HG03108 (cell line): ENCODE results near the gene HSD17B3.
"Not testable (repeated sequence)": the region's sequence is repeated elsewhere in the genome, so short reads cannot be mapped to it uniquely, and the experiment has no call there.

Source experiments
- ATAC-seq: cut with Tn5 transposase; IDR thresholded peaks from one replicate; pipeline ENCODE4 v1.9.1; 2021; ENCODE audit warnings: moderate library complexity; ENCODE audit not compliant: unreplicated experiment

The HSD17B3 gene

GRCh38 chr9:96302021-96302420, at the start of gene HSD17B3:
TSS of gene HSD17B3 (minus strand) at chr9:96302176. CDS start at chr9:96302104, 72 bp downstream.
- no peak for ATAC-seq

GRCh38 chr9:96350866-96351265, 48.9 kb upstream of the HSD17B3 start:
- no peak for ATAC-seq

DNA sequence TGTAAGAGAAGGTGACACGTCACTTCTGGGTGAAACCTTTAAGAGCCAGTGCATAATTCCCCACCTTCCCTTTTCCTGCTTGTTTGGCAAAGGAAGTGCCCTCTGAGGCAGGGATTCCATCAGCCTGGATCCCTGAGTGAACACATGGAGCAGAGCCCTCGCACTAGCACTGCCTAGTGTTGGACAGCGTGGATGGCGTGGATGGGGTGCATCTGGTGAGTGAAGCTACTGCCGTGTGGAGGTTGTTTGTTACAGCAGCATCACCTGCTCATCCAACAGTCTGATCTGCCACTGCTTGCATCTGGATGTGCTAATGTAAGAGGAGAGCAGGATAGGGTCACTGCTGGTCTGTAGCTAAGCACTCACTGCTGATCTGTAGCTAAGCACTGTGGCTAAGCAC, 46.3 kb upstream of the HSD17B3 start:
- no peak for ATAC-seq

DNA sequence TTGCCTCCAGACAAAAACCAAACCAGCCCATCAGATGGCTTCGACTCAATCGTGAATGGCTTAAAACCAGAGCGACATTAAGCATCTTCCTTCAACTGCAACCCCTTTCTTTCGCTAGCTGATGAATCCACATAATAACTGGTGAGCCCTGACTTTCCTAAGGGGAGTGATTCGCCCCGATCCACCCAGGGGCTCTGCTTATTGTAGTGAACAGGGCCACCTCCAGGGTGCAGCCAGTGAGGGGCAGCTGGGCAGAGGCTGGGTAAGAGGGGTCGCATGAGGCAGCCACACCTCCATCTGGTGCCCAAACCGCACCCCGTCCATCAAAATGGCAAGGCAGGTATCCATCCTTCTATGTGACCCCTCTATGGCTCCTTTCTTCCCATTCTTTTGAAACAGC, 43.6 kb upstream of the HSD17B3 start:
- ATAC-seq = no peak

- no peak for ATAC-seq
Measured at GRCh38 chr9:96344458-96345180, 42.6 kb upstream of the HSD17B3 start.

DNA sequence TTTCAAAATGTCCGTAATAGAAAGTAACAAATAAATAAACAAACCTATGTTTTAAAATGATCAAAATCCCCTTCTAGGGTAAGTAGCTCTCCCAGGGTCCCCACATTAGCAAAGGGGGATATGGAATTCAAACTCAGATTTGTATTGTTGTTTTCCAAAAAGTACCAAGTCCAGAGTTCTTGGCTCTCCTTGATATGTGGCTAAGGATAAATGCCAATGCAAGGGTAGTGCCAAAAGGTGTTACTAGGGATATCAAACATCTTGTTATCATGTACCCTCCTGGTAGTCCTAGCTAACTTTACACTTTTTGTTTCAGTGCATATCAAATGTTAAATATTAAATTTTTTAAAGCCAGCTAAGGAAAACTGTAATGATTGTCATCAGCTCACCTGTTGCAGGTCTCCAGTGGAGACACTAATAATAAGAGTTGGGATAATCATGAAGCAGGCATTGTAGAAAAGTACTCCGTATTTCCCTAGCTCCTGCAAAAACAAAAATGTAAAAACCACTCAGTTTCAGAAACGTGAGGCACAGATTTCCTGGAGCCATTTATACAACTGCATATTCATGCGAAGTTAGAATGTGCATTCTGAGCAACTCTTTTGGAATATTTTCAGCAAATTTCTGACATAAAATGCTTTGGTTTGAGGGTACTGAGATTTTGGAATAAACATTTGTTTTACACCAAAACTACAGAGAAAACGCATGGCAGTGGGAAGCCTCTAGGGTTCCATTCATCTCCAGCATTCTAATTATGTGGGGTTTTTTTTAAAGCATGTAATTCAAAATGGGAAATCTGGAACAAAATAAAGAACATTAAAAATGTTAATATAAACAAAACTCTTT, 41.8 kb upstream of the HSD17B3 start:
- no peak for ATAC-seq

DNA sequence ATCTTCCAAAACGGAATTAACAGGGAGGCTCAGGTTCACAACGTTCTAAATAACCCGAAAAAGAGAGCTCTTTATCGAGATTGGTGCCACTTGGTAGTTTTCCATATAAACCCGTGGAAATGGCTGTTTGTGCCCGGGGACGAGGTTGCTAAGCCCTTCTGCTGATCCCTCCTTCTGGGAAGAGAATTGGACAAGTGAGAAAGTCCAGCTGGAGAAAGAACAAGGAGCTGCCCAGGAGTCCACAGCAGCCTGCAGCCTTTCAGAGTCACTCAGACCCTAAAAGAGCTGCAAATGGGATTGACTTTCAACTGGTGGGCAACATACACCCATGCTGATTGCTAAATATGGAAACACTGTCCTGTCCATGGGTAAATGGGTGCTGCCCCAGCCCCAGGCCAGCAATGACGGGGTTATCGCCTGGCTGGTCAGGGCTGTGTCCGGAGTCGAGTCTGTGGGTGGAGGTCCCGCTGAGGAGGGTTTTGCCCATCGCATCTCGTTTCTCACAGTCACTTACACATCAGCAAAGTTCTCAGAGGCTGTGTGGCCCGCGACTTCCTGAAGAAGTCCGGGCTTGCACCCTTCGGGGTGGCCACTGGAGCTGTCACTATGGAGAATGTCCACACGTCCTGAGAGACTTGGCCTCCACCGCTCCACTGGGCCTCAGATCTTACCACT, 40.7 kb upstream of the HSD17B3 start:
- no peak for ATAC-seq

GRCh38 chr9:96340707-96341106, 38.7 kb upstream of the HSD17B3 start:
- no peak for ATAC-seq

- ATAC-seq = no peak
Measured at GRCh38 chr9:96338299-96338698, 36.3 kb upstream of the HSD17B3 start.

- no peak for ATAC-seq
Measured at GRCh38 chr9:96333958-96334357, 32.0 kb upstream of the HSD17B3 start.

DNA sequence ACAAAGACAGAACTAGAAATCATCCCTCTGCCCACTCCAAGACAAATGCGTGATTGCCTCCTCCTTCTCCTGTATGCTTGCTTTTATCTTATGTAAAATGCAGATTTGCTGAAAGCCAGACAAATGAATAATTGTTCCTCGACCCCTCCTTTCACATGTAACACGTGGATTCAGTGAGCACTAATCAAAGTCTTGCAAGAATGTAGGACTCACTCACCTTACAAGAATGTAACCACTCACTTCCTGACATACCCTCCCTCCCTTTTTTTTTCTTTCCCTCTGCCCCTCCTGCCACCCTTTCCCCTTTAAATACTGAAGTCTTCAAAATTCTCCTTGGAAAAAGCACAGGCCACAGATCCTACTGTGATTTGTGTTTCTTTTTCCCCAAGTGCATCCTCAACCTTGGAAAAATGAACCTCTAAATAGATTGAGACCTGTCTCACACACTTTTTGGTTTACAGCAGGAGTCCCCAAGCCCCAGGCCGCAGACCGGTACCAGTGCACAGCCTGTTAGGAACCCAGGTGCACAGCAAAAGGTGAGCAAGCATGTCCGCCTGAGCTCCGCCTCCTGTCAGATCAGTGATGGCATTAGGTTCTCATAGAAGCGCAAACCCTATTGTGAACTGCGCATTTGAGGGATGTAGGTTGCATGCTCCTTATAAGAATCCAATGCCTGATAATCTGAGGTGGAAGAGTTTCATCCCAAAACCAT, 29.4 kb upstream of the HSD17B3 start:
- no peak for ATAC-seq

- ATAC-seq = no peak
Measured at GRCh38 chr9:96327694-96328352, 25.8 kb upstream of the HSD17B3 start.

GRCh38 chr9:96323169-96323568, 21.2 kb upstream of the HSD17B3 start:
- no peak for ATAC-seq

DNA sequence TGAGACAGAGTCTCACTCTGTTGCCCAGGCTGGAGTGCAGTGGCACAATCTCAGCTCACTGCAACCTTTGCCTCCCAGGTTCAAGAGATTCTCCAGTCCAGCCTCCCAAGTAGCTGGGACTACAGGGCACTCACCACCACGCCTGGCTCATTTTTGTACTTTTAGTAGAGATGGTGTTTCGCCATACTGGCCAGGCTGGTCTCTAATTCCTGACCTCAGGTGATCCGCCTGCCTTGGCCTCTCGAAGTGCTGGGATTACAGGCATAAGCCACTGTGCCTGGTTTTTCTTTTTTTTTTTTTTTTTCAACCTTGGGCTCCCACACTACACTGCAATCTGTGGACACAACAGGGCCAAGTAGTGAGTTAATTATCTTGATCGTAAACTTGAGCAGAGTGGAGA, 20.8 kb upstream of the HSD17B3 start:
- ATAC-seq = not testable (repeated sequence)

DNA sequence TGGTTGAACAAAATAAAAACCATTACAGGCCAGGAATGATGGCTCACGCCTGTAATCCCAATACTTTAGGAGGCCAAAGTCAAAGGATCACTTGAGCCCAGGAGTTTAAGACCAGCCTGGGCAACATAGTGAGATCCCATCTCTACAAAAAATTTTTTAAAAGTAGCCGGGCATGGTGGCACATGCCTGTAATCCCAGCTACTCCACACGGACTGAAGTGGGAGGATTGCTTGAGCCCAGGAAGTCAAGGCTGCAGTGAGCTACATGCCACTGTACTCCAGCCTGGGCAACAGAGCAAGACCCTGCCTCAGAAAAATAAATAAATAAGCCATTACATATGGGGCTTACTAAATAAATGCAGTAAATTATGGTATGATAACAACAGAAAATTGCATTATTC, 20.2 kb upstream of the HSD17B3 start:
- not testable (repeated sequence) for ATAC-seq

DNA sequence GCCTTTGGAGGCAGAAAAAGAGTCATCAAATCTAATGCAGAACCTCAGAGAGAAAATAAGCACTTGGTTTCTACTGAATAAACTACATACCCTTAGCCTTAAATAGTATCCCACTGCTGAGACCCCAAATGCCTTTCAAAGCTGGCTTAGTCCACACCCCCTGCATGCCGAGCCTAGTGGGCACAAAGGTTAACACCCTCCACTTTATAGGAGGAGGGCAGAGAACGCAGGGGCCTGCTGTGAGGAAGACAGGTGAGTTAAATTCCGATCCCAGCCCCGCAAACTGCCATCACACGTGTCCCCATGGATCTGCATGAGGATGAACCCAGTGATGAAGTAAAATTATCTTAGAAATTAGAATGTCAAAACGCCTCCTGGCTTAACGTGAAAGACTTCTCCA, 19.5 kb upstream of the HSD17B3 start:
- no peak for ATAC-seq

DNA sequence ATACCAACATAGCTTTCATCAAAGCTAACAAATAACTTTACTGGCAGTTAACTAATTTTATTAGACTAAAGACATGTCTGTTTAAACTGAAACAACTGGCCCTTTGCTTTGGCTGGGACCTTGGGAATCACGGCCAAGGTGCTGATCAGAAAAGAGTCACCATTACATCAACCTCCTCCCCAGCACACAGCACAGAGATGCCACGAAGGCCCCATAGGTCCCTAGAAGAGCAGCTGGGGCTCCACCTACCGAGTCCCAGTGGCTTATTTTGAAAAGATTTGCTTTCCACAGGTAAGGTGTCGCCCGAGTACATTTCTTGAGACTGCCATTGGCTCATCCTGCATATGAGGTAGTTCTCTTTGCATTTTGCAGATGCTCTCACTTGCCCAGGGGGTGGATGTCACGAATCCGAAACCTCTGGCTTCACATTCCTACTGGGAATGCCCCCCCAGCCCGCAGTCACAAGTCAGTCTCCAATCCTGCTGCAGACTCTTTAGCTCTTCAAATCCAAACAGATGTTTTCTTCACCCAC, 18.8 kb upstream of the HSD17B3 start:
- ATAC-seq = no peak

DNA sequence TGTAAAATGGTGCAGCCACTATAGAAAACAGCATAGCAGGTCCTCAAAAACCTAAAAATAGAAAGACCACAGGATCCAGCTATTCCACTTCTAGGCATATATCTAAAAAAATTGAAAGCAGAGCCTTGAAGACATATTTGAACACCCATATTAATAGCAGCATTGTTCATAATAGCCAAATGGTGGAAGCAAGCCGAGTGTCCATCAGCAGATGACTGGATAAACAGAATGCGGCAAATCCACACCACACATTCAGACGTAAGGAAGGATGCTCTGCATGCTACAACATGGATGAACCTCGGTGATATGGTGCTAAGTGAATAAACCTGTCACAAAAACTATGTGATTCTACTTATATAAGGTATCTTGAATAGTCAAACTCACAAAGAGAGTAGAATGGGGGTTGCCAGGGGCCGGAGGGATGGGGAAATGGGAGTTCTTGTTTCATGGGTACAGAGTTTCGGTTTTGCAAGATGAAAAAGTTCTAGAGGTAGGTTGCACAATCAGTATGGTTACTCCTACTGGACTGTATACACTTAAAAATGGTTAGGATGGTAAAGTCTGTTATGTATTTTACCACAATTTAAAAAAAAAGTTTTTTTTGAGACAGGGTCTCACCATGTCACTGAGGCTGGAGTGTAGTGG, 17.1 kb upstream of the HSD17B3 start:
- no peak for ATAC-seq

DNA sequence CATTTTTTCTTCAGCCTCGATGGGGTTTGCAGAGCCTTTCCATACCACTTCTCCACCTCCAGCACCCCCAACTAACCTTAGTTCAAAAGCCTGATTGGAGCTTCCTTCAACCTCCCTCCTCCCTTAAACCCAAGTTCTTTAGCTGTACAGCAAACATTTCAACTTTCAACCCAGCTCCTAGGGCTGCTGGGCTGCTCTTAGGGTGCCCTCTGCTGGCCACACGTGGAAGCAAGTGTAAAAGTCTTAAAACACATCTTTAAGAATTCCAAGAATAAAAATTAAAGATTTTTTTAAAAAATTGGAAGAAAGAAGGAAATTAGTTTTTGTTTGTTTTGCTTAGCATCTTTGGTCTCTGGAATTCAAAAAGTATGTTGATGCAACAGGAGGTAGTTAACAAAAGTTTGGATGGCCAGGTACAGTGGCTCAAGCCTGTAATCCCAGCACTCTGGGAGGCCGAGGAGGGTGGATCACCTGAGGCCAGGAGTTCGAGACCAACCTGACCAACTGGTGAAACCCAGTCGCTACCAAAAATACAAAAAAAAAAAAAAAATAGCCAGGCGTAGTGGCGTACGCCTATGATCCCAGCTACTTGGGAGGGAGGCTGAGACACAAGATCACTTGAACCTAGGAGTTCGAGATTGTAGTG, 15.5 kb upstream of the HSD17B3 start:
- no peak for ATAC-seq
